ENCODE data around the gene FARP1.

The FARP1 gene

GRCh38 chr13:98286799-98287198 is 143.9 kb downstream of the FARP1 start:
- no peak for DNase-seq (ENCODE audit: low spot score)

GRCh38 chr13:98288211-98288610 is 145.3 kb downstream of the FARP1 start:
- DNase-seq (ENCODE audit: low spot score) = no peak

GRCh38 chr13:98289339-98289945 is 146.5 kb downstream of the FARP1 start:
- no peak for DNase-seq (ENCODE audit: low spot score)

DNA sequence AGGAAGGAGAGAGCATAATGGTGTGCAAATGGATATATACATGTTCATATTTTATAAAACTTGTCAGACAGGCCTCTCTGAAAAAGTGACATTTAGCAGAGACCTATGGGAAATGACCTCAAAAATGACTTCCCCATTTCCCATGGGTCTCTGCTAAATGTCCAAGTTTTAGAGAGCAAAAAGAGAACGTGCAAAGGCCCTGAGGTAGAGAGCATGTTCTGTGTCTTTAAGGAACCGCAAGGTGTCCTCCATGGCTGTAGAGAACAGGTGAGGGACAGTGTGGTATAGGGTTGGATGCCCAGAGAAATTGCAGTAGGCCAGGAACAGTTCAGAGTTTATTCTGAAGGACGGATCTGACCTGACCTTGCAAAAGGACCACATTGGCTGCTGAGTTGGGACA is 147.4 kb downstream of the FARP1 start:
- DNase-seq (ENCODE audit: low spot score) = no peak

DNA sequence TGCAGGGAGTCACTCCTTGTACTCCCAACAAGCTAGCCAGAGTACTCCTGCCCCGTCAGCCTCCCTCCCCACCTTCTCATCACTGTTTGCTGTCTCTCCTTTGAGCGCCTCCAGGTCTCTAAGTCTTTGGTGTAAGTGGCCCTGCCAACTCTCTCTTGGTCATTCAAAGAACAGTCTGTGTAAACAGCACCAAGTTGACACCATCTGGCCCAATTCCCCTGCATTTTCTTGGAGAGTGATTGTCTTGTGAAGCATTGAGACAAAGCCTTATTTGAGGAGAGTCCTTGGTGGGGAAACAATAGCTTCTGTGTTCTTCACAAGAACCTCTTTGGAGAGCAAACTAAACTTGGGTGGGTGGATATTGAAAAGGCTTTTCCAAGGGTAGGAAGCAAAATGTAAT is 148.8 kb downstream of the FARP1 start:
- no peak for DNase-seq (ENCODE audit: low spot score)

DNA sequence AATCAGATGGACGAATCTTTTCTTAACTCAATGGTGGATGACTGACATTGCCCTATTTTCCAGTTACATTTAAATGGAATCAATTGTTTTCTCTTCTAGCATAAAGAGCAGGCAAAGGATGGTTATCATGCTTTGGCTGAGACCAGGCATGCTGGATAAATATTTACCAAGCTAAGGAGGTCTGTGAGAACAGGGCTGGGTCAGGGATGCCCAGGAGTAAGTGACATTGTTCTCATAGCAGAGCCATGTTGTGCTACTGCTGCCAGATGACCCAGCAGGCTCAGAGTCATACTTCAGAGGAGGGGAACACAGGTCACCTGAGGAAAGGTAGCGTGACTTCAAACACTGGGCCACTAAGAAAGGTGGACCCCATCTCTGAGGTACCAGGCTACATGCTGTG is 150.2 kb downstream of the FARP1 start:
- DNase-seq (ENCODE audit: low spot score) = peak; percentile 24

GRCh38 chr13:98293570-98294142 is 150.8 kb downstream of the FARP1 start:
- no peak for DNase-seq (ENCODE audit: low spot score)

- no peak for DNase-seq (ENCODE audit: low spot score)
Observed at GRCh38 chr13:98295371-98295770, 152.5 kb downstream of the FARP1 start.

DNA sequence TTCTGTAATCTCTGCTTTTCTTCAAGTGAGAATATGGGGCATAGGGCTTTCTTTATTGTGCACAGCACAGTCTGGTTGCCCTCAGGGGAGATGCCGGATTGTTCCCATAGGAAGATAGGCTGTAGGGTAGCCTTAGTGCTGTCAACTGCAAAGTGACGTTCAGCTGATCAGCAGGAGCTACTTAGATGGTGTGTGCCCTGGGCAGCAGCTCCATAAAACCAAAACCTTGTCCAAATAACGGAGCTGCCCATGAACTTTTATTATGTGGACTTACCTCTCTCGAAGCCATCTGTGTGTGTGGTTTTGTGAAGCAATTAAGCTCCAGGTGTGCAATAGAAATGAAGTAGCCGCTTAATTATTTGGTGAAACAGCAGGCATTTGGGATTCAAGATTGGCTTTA is 154.2 kb downstream of the FARP1 start:
- DNase-seq (ENCODE audit: low spot score) = no peak

DNA sequence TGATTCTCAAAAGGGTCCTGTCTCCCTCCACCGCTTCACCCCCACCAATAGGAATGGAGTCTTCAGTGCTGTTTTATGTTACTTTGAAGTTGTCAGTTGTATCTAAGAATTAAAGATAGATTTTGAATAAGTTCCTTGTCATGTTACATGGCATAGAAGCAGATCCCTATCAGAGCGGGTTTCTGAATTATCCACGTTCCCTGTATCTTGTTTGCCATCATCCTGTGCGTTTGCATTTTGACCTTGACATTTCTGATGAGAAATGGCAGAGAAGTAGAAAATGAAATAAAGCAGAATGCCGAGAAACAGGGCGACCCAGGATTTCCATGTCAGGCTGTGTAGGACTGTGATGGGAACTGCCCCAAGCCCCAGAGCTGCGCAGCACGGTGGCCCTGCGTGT is 154.9 kb downstream of the FARP1 start:
- no peak for DNase-seq (ENCODE audit: low spot score)

DNA sequence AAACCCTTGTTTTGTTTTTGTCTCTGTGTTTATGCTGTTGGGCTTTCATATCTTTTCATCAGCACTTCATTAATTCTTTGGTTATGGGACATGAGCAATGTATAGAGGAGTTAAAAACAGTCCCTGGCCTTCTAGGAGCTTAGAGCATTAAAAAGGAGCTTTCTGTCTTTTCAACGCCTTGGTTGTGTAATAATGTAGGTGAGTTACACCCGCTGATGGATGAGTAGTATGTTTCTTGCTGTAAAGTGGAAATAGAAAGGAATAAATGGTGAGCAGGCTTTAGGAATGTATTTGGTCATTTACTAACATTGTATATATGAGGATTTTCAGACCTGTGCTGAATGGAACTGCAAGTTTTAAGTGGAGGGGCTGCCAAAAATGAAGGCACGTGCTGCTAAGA is 155.7 kb downstream of the FARP1 start:
- DNase-seq (ENCODE audit: low spot score) = no peak

- DNase-seq (ENCODE audit: low spot score) = no peak
Observed at GRCh38 chr13:98299235-98299965, 156.5 kb downstream of the FARP1 start.

GRCh38 chr13:98299966-98300350 is 157.1 kb downstream of the FARP1 start:
- no peak for DNase-seq (ENCODE audit: low spot score)

- no peak for DNase-seq (ENCODE audit: low spot score)
Observed at GRCh38 chr13:98300956-98301641, 158.2 kb downstream of the FARP1 start.

GRCh38 chr13:98301721-98302120 is 158.8 kb downstream of the FARP1 start:
- no peak for DNase-seq (ENCODE audit: low spot score)

GRCh38 chr13:98303858-98304257 is 161.0 kb downstream of the FARP1 start:
- no peak for DNase-seq (ENCODE audit: low spot score)

GRCh38 chr13:98305670-98306069 is 162.8 kb downstream of the FARP1 start:
- DNase-seq (ENCODE audit: low spot score) = no peak

DNA sequence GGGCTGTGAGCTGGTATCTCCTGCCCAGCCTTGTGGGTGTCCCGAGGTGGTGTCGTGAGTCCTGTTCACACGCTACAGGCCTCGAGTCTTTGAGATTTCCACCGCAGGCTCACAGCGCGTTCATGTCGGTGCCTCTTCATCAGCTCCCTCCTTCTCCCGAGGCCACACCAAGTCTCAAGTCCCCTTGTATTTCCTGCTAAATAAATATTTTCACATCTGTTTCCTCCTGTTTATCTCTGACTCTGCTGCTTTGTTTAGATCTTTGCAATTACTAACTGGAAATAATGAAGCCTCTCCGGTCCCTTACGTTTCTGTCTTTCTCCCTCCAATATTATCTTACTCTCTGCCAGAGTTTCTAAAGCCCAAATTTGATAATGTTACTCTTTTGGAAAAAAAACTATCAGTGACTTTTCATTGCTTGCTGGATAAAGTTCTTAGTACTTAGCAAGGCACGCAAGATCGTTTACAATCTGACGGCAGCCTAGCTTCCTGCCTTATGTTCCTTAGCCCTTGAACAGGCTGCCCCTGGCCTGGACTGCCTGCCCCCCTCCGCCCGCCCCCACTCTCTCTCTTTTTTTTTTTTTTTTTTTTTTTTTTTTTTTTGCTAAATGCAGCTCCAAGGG is 164.7 kb downstream of the FARP1 start:
- no peak for DNase-seq (ENCODE audit: low spot score)

DNA sequence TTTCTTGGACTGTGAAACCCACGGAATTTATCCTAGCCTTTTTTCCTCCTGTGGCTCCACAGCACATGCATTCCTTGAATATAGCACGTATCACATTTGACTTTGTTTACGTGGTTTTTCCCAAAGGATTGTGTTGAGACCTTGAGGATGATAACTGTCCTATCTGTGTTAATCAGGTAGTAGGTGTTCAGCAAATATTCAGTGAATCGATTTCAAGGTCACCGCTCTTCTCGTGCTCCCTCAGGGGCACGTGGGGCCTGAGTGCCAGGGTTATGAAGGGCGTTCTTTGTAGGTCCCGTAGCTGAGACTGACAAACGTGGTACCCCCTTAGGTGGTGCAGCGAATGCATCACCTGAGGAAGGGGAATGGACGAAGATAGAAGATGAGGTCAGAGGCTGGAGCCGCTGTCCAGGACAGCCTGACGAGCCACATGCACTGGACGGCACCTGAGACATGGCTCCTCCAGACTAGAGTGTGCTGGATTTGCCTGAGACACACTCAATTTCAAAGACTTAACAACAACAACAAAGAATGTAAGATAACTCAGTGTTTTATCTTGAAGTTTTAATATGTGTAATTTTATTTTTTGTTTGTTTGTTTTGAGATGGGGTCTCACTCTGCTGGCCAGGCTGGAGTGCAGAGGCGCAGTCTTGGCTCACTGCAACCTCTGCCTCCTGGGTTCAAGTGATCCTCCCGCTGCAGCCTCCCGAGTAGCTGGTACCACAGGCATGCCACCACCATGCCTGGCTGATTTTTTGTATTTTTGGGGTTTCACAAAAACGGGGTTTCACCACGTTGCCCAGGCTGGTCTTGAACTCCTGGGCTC is 165.4 kb downstream of the FARP1 start:
- no peak for DNase-seq (ENCODE audit: low spot score)

- no peak for DNase-seq (ENCODE audit: low spot score)
Observed at GRCh38 chr13:98309569-98310335, 166.9 kb downstream of the FARP1 start.

All from HuH-7.5 (cell line).